Activated CD8-positive, alpha-beta T cell treated with anti-CD3 and anti-CD28 coated beads, Interleukin-2, amount 10 ng/mL, durations not matched to agents 7 days and 5 days (primary cell): ENCODE measurements around the gene FAM118B. TPM values are rescaled to one million over a fixed set of nuclear protein-coding genes. Genes with fewer than 3 reads are reported as not detected.

Experiments
- ATAC-seq: fragments of 150-1000 bp; cut with Tn5 transposase; one replicate; pipeline ENCODE4 v1.10.0; 2021; ENCODE audit warnings: moderate library complexity
- CTCF ChIA-PET: fragments of 350-600 bp; sonication (Branson Sonifier 250); formaldehyde crosslinking; loops from one replicate; lab custom pipeline; 2021; ENCODE audit warnings: antibody characterized with exemption; lab: Charles Lee
- POLR2A ChIA-PET: fragments of 350-600 bp; sonication (Branson Sonifier 250); formaldehyde crosslinking; loops from one replicate; lab custom pipeline; 2021; ENCODE audit warnings: antibody characterized with exemption; lab: Charles Lee
- DNase-seq: peaks from one replicate; pipeline ENCODE4 v3.0.0-alpha.2; 2020
- H3K27ac Mint-ChIP-seq: one replicate; pipeline ENCODE4 v1.8.0; 2021; ENCODE audit warnings: mild to moderate bottlenecking, mixed read lengths
- H3K27me3 Mint-ChIP-seq: one replicate; pipeline ENCODE4 v1.8.0; 2021; ENCODE audit warnings: low read depth, mixed read lengths
- H3K36me3 Mint-ChIP-seq: one replicate; pipeline ENCODE4 v1.8.0; 2021; ENCODE audit warnings: low read depth, mixed read lengths
- H3K4me1 Mint-ChIP-seq: one replicate; pipeline ENCODE4 v1.8.0; 2021; ENCODE audit warnings: low read depth, mixed read lengths
- H3K4me3 Mint-ChIP-seq: one replicate; pipeline ENCODE4 v1.8.0; 2021; ENCODE audit warnings: mild to moderate bottlenecking, mixed read lengths
- H3K9me3 Mint-ChIP-seq: one replicate; pipeline ENCODE4 v1.8.0; 2022; ENCODE audit warnings: mixed read lengths; ENCODE audit not compliant: insufficient read depth
- total RNA-seq, 2 experiments: library from RNA; stranded (reverse); gene quantifications; one replicate each; pipeline ENCODE4 v1.2.3, GENCODE V29; 2021

Gene FAM118B
- total RNA-seq, 2 experiments from 2014 or later, result 11.8 to 12.8 TPM

DNA sequence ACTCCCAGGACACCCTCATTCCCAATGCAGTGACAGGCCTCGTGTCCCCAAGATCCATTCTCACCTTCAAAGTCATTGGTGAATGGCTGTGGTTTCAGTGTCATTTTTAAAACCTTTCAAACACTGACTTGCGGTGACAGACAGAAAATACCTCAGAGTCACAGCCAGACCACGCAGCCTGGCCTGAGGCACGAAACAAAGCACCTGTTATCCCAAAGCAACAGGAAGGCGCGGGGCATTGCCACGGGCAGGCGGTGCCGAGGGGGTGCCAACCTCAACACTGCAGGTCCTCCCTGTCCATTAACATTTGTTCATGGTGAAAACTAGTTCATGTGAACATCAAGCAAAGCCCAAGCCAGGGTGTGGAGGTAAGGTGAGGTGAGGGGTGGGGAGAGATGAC is 38.3 kb upstream of the FAM118B start:
- CTCF ChIA-PET, result no interaction called here
- ATAC-seq (no peak), DNase-seq (no peak)
- H3K27me3 Mint-ChIP-seq, result peaks cover 5% of the 10 kb centered on the region
- H3K4me1 Mint-ChIP-seq, result peaks cover 15% of the 10 kb centered on the region
- H3K27ac Mint-ChIP-seq, result no peak overlapping the region
- POLR2A ChIA-PET, result no interaction called here
- H3K9me3 Mint-ChIP-seq, result no peaks in the 10 kb centered on the region
- no peaks in the 10 kb centered on the region for H3K36me3 Mint-ChIP-seq
- no peak overlapping the region for H3K4me3 Mint-ChIP-seq

DNA sequence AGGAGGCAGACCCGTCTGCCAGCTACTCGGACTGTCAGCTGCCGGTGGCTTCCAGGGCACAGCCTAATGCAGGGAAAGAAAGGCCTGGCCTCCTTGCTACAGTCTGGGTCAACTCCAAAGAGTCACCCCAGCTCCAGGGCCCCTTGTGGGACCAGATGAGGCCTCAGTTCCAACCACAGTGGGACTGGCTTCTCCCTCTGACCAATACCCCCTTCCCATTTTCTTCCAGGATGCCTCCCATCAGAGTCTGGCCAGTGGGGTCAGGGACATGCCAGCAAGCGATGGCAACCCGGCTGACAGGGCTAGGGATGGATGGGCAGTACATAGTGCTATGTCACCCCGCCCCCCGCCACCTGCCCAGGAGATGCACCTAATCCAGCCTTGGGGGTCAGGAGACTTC is 36.8 kb upstream of the FAM118B start:
- Mint-ChIP-seq H3K9me3 (no peaks in the 10 kb centered on the region), H3K27ac (no peak overlapping the region), H3K4me3 (no peak overlapping the region), H3K36me3 (no peaks in the 10 kb centered on the region), H3K27me3 (no peaks in the 10 kb centered on the region), H3K4me1 (peaks cover 15% of the 10 kb centered on the region)
- POLR2A ChIA-PET, result no interaction called here
- CTCF ChIA-PET, result no interaction called here
- ATAC-seq (no peak), DNase-seq (no peak)

DNA sequence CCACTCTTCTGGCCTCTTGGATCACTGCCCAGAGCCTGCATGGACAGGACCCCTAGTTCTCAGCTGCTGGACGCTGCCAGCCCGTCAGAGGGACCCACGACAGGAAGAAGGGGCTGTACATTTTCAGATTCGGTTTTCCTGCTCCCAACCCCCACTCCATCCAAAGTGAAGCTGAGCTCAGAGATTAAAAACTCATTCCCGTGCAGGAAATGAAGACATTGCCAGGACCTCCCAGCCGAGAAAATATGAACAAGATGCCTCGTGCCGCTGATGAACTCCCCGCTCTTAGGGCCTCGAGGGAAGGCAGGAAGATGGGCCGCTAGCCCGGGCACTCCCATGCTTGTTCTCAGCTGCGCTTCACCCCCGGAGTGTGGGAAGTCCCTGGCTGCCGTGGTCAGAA is 36.2 kb upstream of the FAM118B start:
- H3K9me3 Mint-ChIP-seq, result no peaks in the 10 kb centered on the region
- no peak overlapping the region for H3K27ac Mint-ChIP-seq
- no peak overlapping the region for H3K4me3 Mint-ChIP-seq
- DNase-seq, result no peak
- H3K27me3 Mint-ChIP-seq, result no peaks in the 10 kb centered on the region
- peaks cover 15% of the 10 kb centered on the region for H3K4me1 Mint-ChIP-seq
- ChIA-PET POLR2A (no interaction called here), CTCF (no interaction called here)
- H3K36me3 Mint-ChIP-seq, result no peaks in the 10 kb centered on the region
- no peak for ATAC-seq

DNA sequence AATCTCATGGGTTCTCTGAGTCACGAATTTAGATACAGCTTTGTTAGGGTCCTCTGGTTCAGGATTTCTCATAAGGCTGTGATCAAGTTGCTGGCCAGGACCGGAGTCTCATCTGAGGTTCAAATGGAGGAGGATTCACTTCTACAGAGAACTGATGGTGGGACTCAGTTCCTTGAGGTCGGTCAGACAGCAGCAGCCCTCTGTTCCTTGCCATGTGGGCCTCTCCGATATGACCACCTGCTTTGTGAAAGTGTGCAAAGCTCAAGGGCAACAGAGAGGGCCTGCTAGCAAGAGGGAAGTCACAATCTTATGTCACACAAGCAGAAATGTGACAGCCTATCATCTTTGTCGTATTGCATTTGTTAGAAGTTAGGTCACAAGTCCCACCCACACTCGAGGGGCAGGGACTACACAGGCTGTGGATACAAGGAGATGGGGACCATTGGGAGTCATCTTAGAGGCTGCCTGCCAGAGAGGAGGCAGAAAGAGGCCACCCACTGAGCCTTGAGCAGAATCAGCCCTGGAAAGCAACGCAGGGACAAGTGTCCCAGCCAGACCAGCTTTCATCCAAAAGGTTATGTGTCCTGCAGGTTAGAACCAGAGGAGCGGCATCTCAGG is 34.6 kb upstream of the FAM118B start:
- Mint-ChIP-seq H3K27ac (no peak overlapping the region), H3K4me1 (peaks cover 23% of the 10 kb centered on the region), H3K4me3 (no peak overlapping the region), H3K27me3 (no peaks in the 10 kb centered on the region), H3K36me3 (no peaks in the 10 kb centered on the region), H3K9me3 (no peaks in the 10 kb centered on the region)
- ChIA-PET CTCF (no interaction called here), POLR2A (no interaction called here)
- DNase-seq (no peak), ATAC-seq (no peak)

DNA sequence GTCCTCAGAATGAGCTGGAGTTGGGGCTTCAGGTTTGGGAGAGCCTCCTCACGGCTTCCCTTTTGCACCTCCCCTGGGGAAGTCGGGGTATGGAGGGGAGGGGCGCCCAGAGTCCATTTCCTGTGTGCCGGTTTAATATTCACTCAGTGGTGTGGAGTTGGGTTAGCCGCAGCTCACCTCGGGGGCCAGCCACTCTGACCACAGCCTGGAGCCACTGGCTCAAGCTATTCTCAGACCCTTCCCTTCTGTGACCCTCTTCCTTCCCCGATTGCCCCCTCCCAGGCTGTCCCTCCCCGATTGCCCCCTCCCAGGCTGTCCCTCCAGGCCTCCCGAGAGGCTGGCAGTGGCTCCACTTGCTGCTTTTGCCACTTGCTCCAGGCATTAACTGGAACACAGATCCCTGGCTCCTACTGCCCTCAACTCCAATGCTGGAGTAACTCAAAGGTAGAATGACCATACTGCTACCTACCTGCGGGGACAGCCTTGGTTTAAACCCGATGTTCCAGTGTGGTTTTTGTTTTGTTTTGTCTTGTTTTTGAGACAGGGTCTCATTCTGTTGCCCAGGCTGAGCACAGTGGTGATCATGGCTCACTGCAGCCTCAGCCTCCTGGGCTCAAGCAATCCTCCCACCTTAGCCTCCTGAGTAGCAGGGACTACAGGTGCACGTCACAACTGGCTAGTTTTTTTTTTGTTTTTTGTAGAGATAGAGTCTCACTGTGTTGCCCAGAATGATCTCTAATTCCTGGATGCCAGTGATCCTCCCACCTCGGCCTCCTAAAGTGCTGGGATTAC is 29.4 kb upstream of the FAM118B start:
- no peaks in the 10 kb centered on the region for H3K9me3 Mint-ChIP-seq
- DNase-seq (no peak), ATAC-seq (no peak)
- peaks cover 19% of the 10 kb centered on the region for H3K4me1 Mint-ChIP-seq
- CTCF ChIA-PET, result no interaction called here
- POLR2A ChIA-PET, result no interaction called here
- no peaks in the 10 kb centered on the region for H3K36me3 Mint-ChIP-seq
- H3K4me3 Mint-ChIP-seq, result no peak overlapping the region
- H3K27ac Mint-ChIP-seq, result no peak overlapping the region
- H3K27me3 Mint-ChIP-seq, result no peaks in the 10 kb centered on the region

DNA sequence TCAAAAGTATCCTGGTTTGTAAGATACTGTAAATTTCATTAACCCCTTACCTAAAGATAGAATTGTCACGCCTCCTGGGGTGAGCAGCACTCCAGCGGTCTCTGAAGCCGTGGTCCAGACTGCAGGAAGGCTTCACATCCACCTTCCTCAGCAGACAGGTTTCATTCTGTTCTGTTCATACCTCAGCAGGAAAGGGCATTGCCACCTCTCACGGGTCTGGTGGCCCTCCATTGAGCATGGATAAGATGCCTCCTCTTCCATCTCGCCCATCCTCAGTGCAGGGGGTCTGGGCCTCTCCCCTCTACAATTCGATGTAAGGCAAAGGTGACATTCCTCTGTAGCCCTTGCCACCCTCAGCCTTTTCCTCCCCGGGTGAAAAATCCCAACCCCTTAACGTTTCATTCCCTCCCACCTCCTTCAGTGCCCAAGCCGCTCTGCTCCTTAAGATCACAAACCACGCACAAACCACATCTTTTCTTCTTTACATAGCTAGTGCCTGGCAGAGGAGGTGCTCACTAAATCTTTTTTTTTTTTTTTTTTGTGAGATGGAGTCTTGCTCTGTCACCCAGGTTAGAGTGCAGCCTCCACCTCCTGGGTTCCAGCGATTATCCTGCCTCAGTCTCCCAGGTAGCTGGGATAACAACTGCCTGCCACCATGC is 28.7 kb upstream of the FAM118B start:
- no peak overlapping the region for H3K4me3 Mint-ChIP-seq
- no peaks in the 10 kb centered on the region for H3K9me3 Mint-ChIP-seq
- H3K27ac Mint-ChIP-seq, result no peak overlapping the region
- H3K4me1 Mint-ChIP-seq, result peaks cover 19% of the 10 kb centered on the region
- CTCF ChIA-PET, result no interaction called here
- no peak for ATAC-seq
- DNase-seq, result no peak
- no peaks in the 10 kb centered on the region for H3K36me3 Mint-ChIP-seq
- POLR2A ChIA-PET, result no interaction called here
- H3K27me3 Mint-ChIP-seq, result no peaks in the 10 kb centered on the region

DNA sequence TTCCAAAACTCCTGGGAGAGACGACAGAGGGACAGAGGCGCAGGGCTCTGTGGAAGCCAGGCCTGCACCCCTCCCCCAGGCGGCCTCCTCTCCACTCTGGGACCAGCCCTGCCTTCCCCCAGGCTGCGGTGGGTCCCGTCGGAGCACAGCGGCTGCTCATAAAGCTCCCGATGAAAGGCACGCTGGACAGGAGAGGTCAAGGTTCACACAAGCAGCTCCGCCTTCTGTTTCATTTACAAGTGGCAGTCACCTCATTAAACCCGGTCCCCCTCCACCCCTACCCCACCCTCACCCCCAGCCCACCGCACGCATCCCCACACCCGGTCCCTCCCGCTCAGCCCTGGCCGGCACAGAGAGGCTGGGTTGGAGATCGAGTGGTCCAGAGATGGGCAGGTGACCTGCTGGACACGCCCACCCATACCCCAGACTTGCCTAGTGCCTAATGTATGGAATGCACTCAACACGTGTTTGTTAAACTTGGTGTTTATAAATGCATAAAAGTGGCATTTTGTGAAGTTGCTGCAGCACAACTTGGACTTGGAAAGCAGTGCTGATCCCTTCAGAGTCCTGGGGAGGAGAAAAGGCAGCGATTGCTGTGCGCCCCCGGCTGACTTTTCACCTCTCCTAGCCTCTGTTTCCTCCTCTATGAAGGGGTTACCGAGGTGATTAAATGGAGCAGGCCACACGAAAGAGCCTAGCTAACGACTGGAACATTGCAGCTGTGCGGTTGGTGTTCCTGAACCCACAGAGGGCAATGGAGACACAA is 26.1 kb upstream of the FAM118B start:
- DNase-seq (no peak), ATAC-seq (no peak)
- no peaks in the 10 kb centered on the region for H3K27me3 Mint-ChIP-seq
- H3K36me3 Mint-ChIP-seq, result no peaks in the 10 kb centered on the region
- no peak overlapping the region for H3K4me3 Mint-ChIP-seq
- ChIA-PET POLR2A (no interaction called here), CTCF (no interaction called here)
- no peak overlapping the region for H3K27ac Mint-ChIP-seq
- H3K9me3 Mint-ChIP-seq, result no peaks in the 10 kb centered on the region
- peaks cover 27% of the 10 kb centered on the region for H3K4me1 Mint-ChIP-seq

DNA sequence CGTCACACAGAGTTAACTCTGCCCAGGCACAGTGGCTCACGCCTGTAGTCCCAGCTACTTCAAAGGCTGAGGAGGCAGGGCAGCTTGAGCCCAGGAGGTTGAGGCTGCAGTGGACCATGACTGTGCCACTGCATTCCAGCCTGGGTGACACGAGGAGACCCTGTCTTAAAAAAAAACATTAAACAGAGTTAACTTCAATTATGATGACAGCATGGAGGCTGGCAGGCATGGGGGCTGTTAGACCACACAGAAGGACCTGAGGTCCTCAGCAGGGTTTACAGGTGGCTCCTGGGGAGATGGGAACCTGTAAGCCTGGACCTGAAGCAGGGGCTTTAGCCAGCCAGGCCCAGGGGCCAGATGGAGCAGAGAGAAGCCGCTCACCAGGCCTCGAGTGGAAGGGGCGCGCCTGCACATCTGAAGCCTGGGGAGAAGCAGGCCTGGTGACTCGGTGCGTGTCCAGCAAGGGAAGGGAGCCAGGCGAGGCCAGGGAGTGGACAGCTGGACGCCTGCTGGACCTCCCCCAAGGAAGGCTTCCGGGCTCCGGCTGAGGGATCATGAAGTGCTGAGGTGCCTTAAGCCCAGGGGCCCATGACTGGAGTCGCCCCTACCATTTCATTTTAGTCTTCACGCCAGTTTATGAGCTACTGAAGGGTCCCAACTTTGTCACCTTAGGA is 25.4 kb upstream of the FAM118B start:
- Mint-ChIP-seq H3K9me3 (no peaks in the 10 kb centered on the region), H3K4me3 (no peak overlapping the region), H3K27ac (no peak overlapping the region), H3K27me3 (no peaks in the 10 kb centered on the region), H3K36me3 (no peaks in the 10 kb centered on the region), H3K4me1 (peaks cover 27% of the 10 kb centered on the region)
- ChIA-PET POLR2A (no interaction called here), CTCF (no interaction called here)
- no peak for DNase-seq
- no peak for ATAC-seq

DNA sequence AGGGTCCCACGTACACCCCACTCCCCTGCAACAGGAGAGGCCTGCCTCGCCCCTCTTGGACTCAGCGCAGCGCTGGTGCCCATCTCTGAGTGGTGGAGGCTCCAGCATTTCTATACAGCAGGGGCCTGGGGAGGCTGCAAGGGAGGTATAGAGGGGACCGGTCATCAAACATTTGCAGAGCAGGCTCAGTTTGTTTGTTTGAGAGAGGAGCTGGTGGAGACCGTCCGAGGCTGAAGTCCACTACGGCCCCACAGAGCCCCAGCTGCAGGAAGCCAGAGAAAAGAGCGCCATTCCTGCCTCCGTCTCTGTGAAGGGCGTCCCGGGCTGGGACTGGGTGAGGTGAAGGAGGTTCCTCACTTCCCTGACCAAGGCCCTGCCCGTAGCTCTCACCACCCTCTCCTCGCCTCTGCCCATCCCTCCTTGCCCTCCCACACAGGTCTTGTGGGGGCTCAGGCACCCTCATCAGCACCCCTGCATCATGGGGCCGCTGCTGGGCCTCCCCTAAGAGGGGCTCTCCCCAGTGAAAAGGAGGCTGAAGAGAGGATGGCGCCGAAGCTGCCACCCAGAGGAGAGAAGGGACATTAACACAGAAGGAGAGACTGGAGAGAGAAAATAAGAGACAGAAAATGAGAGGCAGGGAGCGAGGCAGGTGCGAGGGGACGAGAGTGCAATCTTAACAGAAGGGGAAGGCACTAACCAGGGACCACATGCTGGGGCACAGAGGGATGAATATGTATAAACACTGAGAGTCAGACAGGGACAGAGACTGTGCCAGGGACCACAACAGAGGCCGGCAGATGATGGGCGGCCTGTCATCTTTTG is 24.7 kb upstream of the FAM118B start:
- DNase-seq (no peak), ATAC-seq (no peak)
- no peaks in the 10 kb centered on the region for H3K9me3 Mint-ChIP-seq
- peaks cover 4% of the 10 kb centered on the region for H3K36me3 Mint-ChIP-seq
- ChIA-PET CTCF (no interaction called here), POLR2A (no interaction called here)
- H3K4me1 Mint-ChIP-seq, result peaks cover 20% of the 10 kb centered on the region
- no peak overlapping the region for H3K27ac Mint-ChIP-seq
- H3K27me3 Mint-ChIP-seq, result no peaks in the 10 kb centered on the region
- H3K4me3 Mint-ChIP-seq, result no peak overlapping the region

DNA sequence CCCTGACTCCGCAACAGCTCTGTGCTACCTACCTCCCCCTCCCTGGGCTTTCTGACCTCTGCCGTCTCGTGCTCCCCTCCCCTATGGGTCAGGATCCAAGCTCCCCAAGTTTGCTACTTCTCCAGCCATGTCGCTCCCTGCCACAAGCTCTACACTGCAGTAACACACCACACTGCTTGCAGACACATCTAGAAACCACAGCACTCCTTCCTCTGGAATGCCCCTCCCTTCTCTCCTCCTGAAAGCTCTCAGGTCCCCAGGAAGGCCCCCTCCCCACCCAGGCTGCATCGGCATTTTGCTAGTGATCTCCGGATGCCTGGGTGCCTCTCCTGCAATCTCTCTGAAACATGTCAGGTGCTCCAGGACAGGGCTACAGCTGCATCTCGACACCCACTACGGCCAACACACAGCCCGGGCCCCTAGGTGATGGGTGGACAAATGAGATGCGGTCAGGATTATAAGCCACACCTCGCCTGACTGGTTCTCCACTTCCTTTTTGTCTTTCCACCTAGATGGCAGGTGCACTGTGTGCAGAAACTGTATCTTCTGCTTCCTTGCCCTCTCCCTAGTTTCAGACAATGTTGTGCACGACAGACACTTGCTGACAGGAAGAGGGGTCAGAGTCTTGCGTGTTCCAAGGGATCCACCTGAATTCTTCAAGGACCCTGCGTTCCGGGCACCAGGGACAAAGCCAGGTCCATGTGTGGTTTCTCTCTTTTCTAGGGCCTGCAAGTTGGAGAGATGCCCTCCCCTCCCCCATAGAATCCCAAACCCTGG is 23.1 kb upstream of the FAM118B start:
- Mint-ChIP-seq H3K27ac (no peak overlapping the region), H3K4me3 (no peak overlapping the region), H3K27me3 (no peaks in the 10 kb centered on the region), H3K36me3 (peaks cover 5% of the 10 kb centered on the region), H3K9me3 (no peaks in the 10 kb centered on the region), H3K4me1 (peaks cover 8% of the 10 kb centered on the region)
- POLR2A ChIA-PET, result no interaction called here
- CTCF ChIA-PET, result no interaction called here
- ATAC-seq (no peak), DNase-seq (no peak)
